Measurements from ENCODE around the gene SMIM20. TPM values are rescaled to one million over a fixed set of nuclear protein-coding genes. Genes with fewer than 3 reads are reported as not detected.

Gene SMIM20
- total RNA-seq, 4 donors from 2014 or later = 3.6 to 19.8 (median 15.5) TPM

GRCh38 chr4:25962393-25962792 is 48.4 kb downstream of the SMIM20 start:
- Histone ChIP-seq H3K27ac (no peak overlapping the region), H3K4me3 (no peak overlapping the region), H3K9me3 (no peaks in the 10 kb centered on the region), H3K4me1 (no peaks in the 10 kb centered on the region), H3K27me3 (no peaks in the 10 kb centered on the region), H3K36me3 (no peaks in the 10 kb centered on the region)
- intact Hi-C loops (cut with DNase I) = no loop called here
- DNase-seq = no peak
- TF ChIP-seq POLR2A (IDR thresholded peaks at IDR 0.05) = no peak
- no peak for TF ChIP-seq CTCF (IDR thresholded peaks at IDR 0.05)
- 87 to 91% methylated on average over 6 of the region's 7 CpGs for WGBS, 2 donors

- intact Hi-C loops (cut with DNase I) = no loop called here
- Histone ChIP-seq H3K36me3 (no peaks in the 10 kb centered on the region), H3K27ac (no peak overlapping the region), H3K9me3 (no peaks in the 10 kb centered on the region), H3K4me1 (no peaks in the 10 kb centered on the region), H3K4me3 (no peak overlapping the region), H3K27me3 (no peaks in the 10 kb centered on the region)
- 90 to 95% methylated on average over 4 of the region's 4 CpGs for WGBS, 2 donors
- DNase-seq = no peak
- TF ChIP-seq CTCF (IDR thresholded peaks at IDR 0.05) (no peak), POLR2A (IDR thresholded peaks at IDR 0.05) (no peak)
Observed at GRCh38 chr4:25965629-25966028, 51.6 kb downstream of the SMIM20 start.

- TF ChIP-seq POLR2A (IDR thresholded peaks at IDR 0.05) = no peak
- TF ChIP-seq CTCF (IDR thresholded peaks at IDR 0.05) = no peak
- WGBS, 2 donors = 70 to 80% methylated on average over 3 of the region's 3 CpGs
- Histone ChIP-seq H3K27me3 (no peaks in the 10 kb centered on the region), H3K4me3 (no peak overlapping the region), H3K9me3 (no peaks in the 10 kb centered on the region), H3K27ac (no peak overlapping the region), H3K36me3 (no peaks in the 10 kb centered on the region), H3K4me1 (no peaks in the 10 kb centered on the region)
- intact Hi-C loops (cut with DNase I) = no loop called here
- DNase-seq = no peak
Observed at GRCh38 chr4:25966171-25966570, 52.2 kb downstream of the SMIM20 start.

GRCh38 chr4:25969374-25970155 is 55.5 kb downstream of the SMIM20 start:
- Histone ChIP-seq H3K4me3 (no peak overlapping the region), H3K27me3 (no peaks in the 10 kb centered on the region), H3K9me3 (no peaks in the 10 kb centered on the region), H3K4me1 (no peaks in the 10 kb centered on the region), H3K27ac (no peak overlapping the region), H3K36me3 (no peaks in the 10 kb centered on the region)
- 73 to 84% methylated on average over 13 of the region's 13 CpGs for WGBS, 2 donors
- DNase-seq = no peak
- TF ChIP-seq POLR2A (IDR thresholded peaks at IDR 0.05) (no peak), CTCF (IDR thresholded peaks at IDR 0.05) (no peak)
- intact Hi-C loops (cut with DNase I) = no loop called here

GRCh38 chr4:25970226-25970675 is 56.2 kb downstream of the SMIM20 start:
- intact Hi-C loops (cut with DNase I) = no loop called here
- H3K4me1 ChIP-seq = no peaks in the 10 kb centered on the region
- H3K4me3 ChIP-seq = no peak overlapping the region
- DNase-seq = no peak
- no peaks in the 10 kb centered on the region for H3K36me3 ChIP-seq
- TF ChIP-seq POLR2A (IDR thresholded peaks at IDR 0.05) (no peak), CTCF (IDR thresholded peaks at IDR 0.05) (no peak)
- 50 to 53% methylated on average over 8 to 10 of the region's 13 CpGs for WGBS, 2 donors
- no peaks in the 10 kb centered on the region for H3K27me3 ChIP-seq
- no peaks in the 10 kb centered on the region for H3K9me3 ChIP-seq
- peak overlapping the region in 1 of 4 donors; percentile 3 for H3K27ac ChIP-seq

All from esophagus squamous epithelium (tissue), 5 donors.